Testis (tissue), 3 donors: ENCODE measurements around the gene MAGEB4. TPM values are rescaled to one million over a fixed set of nuclear protein-coding genes. Genes with fewer than 3 reads are reported as not detected.

Experiments used
- DNase-seq: peaks from one replicate; pipeline ENCODE4 v3.0.0-alpha.2; 2019
- H3K27ac ChIP-seq, 2 donors: fragments of 200-600 bp; sonication (generic); one replicate each; pipeline ENCODE4 v1.5.1; 2019
- H3K27me3 ChIP-seq: fragments of 200-600 bp; sonication (generic); one replicate; pipeline ENCODE4 v1.5.1; 2019
- H3K36me3 ChIP-seq: fragments of 200-600 bp; sonication (generic); one replicate; pipeline ENCODE4 v1.5.1; 2017; ENCODE audit warnings: low read depth; ENCODE audit errors: missing control alignments
- H3K4me1 ChIP-seq: fragments of 200-600 bp; sonication (generic); one replicate; pipeline ENCODE4 v1.5.1; 2019
- H3K4me3 ChIP-seq, 2 donors: fragments of 200-600 bp; sonication (generic); one replicate each; pipeline ENCODE4 v1.5.1; 2017 to 2019
- H3K9me3 ChIP-seq: fragments of 200-600 bp; sonication (generic); one replicate; pipeline ENCODE4 v1.5.1; 2017
- POLR2A ChIP-seq: fragments of 450-650 bp; IDR thresholded peaks from one replicate; pipeline ENCODE4 v1.6.1; 2017; ENCODE audit warnings: antibody characterized with exemption, mild to moderate bottlenecking, moderate library complexity
- WGBS, 2 donors: methylation state at CpG; one replicate each; pipeline ENCODE4 v1.1.5; 2018; 5-methylcytosine and 5-hydroxymethylcytosine counted together
- intact Hi-C: fragments of 100-400 bp; cut with DNase I; formaldehyde crosslinking; loops from one replicate; pipeline ENCODE4 v1.15.1; 2023; ENCODE audit warnings: low total_unique reads
- polyA plus RNA-seq: library from polyadenylated mRNA; stranded (reverse); fragments of 350-450 nt; fragmentation: Illumina TruSeq; extraction: RNeasy Lipid Tissue Mini Kit (QIAGEN cat#74804); gene quantifications from one replicate; pipeline ENCODE4 v1.2.3, GENCODE V29; 2014; ENCODE audit warnings: low read depth, low replicate concordance; ENCODE audit not compliant: insufficient read depth
- total RNA-seq, 2 donors: library from RNA; depleted of rRNA; stranded (reverse); fragments of >200 nt; gene quantifications; one replicate each; pipeline ENCODE4 v1.2.3, GENCODE V29; 2016
- TF ChIP-seq, protein P1 (sequence below), 3 experiments: fragments of 450-650 bp in 2 of 3; fragments of 200-600 bp in 1 of 3; sonication (generic) in 1 of 3; IDR thresholded peaks; one replicate each; pipeline ENCODE4 v1.5.1; 2016 to 2019; ENCODE audit warnings: antibody characterized with exemption in 3 of 3, mild to moderate bottlenecking in 2 of 3, moderate library complexity in 1 of 3

The MAGEB4 gene
- total and polyA plus RNA-seq, 3 donors from 2014 or later, result 11.7 to 20.7 (median 13.0) TPM

DNA sequence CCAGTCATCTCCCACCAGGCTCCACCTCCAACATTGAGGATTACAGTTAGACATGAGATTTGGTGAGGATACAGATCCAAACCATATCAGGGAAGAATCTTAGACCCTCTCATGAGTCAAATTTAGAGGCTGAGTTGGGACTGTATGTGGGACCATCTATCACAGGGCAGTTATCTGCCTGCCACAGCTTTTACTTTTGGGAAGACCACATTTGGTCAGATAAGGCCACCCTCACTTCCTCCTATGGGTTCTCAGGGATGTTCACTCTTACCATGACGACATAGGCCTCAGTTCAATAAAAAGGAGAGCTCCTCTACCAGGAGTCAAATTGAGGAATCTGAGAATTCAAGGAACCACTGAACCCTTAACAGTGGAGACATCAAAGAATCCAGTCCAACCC lies 24.3 kb upstream of the MAGEB4 start:
- DNase-seq, result no peak
- no peak overlapping the region for H3K27ac ChIP-seq
- no peak overlapping the region for H3K4me3 ChIP-seq
- no peaks in the 10 kb centered on the region for H3K36me3 ChIP-seq
- TF ChIP-seq POLR2A, result no peak
- TF ChIP-seq, protein P1, sequence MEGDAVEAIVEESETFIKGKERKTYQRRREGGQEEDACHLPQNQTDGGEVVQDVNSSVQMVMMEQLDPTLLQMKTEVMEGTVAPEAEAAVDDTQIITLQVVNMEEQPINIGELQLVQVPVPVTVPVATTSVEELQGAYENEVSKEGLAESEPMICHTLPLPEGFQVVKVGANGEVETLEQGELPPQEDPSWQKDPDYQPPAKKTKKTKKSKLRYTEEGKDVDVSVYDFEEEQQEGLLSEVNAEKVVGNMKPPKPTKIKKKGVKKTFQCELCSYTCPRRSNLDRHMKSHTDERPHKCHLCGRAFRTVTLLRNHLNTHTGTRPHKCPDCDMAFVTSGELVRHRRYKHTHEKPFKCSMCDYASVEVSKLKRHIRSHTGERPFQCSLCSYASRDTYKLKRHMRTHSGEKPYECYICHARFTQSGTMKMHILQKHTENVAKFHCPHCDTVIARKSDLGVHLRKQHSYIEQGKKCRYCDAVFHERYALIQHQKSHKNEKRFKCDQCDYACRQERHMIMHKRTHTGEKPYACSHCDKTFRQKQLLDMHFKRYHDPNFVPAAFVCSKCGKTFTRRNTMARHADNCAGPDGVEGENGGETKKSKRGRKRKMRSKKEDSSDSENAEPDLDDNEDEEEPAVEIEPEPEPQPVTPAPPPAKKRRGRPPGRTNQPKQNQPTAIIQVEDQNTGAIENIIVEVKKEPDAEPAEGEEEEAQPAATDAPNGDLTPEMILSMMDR (IDR thresholded peaks at IDR 0.05), result no peak
- WGBS, 2 donors, result 60 to 73% methylated on average over 1 of the region's 1 CpG
- no peaks in the 10 kb centered on the region for H3K4me1 ChIP-seq
- no peaks in the 10 kb centered on the region for H3K27me3 ChIP-seq
- no peaks in the 10 kb centered on the region for H3K9me3 ChIP-seq
- intact Hi-C loops, result no loop called here

DNA sequence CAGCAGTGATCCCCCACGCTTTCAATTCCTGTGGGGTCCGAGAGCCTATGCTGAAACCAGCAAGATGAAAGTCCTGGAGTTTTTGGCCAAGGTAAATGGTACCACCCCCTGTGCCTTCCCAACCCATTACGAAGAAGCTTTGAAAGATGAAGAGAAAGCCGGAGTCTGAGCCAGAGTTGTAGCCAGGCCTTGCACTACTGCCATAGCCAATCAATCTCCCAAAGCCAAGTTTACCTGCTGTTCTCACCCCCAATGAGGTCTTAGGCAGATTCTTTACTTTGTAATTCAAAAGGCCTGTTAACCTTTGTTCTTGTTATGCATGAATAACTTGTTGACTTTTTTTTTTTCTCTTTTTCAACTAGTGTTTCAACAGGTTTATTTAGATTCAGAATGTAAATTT lies 22.4 kb upstream of the MAGEB4 start:
- TF ChIP-seq POLR2A, result no peak
- TF ChIP-seq, protein P1 (IDR thresholded peaks at IDR 0.05), result no peak
- H3K9me3 ChIP-seq, result no peaks in the 10 kb centered on the region
- DNase-seq, result no peak
- no peaks in the 10 kb centered on the region for H3K4me1 ChIP-seq
- 94 to 100% methylated on average over 4 of the region's 4 CpGs for WGBS, 2 donors
- no peak overlapping the region for H3K4me3 ChIP-seq
- intact Hi-C loops, result no loop called here
- H3K36me3 ChIP-seq, result no peaks in the 10 kb centered on the region
- no peaks in the 10 kb centered on the region for H3K27me3 ChIP-seq
- no peak overlapping the region for H3K27ac ChIP-seq

DNA sequence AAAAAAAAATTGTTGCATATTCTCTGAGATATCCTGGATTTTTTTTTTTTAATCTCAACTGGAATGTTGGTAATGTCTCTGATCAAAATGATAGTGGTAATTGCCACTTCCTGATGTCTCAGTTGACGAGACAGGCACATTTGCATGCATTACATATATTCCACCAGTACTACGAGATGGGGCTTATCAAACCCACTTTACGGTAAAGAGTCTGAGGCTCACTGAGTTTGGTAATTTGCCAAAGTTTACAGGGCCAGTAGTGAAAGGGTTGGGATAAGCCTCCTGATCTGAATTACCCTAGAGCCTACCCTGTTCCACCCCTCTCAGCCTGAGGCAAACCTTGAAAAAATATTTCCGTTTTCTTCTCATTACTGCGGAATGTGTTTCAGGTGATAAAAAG lies 21.1 kb upstream of the MAGEB4 start:
- intact Hi-C loops, result no loop called here

DNA sequence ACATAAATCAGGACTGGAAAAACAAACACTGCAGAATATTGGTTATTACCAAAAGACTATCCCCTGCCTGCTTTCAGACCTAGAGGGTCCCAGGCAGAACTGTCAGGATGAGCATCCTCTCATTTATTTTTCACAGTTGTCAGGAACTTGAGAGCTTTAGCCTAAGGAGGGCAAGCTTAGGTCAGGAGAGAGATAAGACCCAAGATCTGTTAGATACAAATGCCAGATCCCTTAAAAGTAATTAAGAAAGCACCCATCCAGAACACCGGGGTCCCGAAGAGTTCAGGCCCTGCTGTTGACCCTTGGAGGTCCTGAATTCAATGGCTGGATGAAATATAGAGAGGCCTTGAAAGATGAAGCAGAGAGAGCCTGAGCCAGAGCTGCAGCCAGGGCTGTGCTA lies 17.3 kb upstream of the MAGEB4 start:
- intact Hi-C loops, result no loop called here
- H3K36me3 ChIP-seq, result no peaks in the 10 kb centered on the region
- no peak for DNase-seq
- no peaks in the 10 kb centered on the region for H3K9me3 ChIP-seq
- no peak overlapping the region for H3K27ac ChIP-seq
- 65 to 75% methylated on average over 2 of the region's 2 CpGs for WGBS, 2 donors
- no peaks in the 10 kb centered on the region for H3K27me3 ChIP-seq
- H3K4me3 ChIP-seq, result no peak overlapping the region
- H3K4me1 ChIP-seq, result no peaks in the 10 kb centered on the region
- no peak for TF ChIP-seq POLR2A
- TF ChIP-seq, protein P1 (IDR thresholded peaks at IDR 0.05), result no peak

More for the DNA sequence above, 21.1 kb upstream of the MAGEB4 start:
- DNase-seq, result no peak
- TF ChIP-seq, protein P1 (IDR thresholded peaks at IDR 0.05), result no peak
- TF ChIP-seq POLR2A, result no peak
- WGBS, 2 donors, result 42 to 74% methylated on average over 5 of the region's 5 CpGs
- Histone ChIP-seq H3K4me3 (no peak overlapping the region), H3K4me1 (no peaks in the 10 kb centered on the region), H3K36me3 (no peaks in the 10 kb centered on the region), H3K27me3 (no peaks in the 10 kb centered on the region), H3K27ac (no peak overlapping the region), H3K9me3 (no peaks in the 10 kb centered on the region)

DNA sequence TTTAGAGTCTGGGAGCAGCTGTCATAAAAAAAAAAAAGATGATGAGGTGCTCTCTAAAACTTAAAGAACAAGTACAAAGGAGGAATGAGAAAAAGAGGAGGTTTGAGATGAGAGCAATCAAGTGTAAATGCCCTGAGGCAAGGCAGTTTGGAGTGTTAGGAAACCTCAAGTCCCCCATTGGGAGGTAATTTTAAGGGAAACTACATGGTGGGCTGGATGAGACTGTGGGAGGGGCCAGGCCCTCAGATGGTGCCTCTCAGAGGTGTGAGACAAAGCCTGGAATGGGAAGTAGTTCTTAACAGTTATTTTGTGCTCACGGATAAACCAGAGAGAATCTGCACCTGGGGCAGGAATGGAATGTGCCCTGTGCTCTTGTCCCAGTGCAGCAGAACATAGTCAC lies 13.3 kb upstream of the MAGEB4 start:
- WGBS, 2 donors, result 43 to 50% methylated on average over 1 of the region's 1 CpG
- intact Hi-C loops, result no loop called here
- H3K9me3 ChIP-seq, result no peaks in the 10 kb centered on the region
- H3K27ac ChIP-seq, result no peak overlapping the region
- H3K4me3 ChIP-seq, result no peak overlapping the region
- DNase-seq, result no peak
- no peaks in the 10 kb centered on the region for H3K36me3 ChIP-seq
- H3K4me1 ChIP-seq, result no peaks in the 10 kb centered on the region
- no peak for TF ChIP-seq POLR2A
- TF ChIP-seq, protein P1 (IDR thresholded peaks at IDR 0.05), result no peak
- no peaks in the 10 kb centered on the region for H3K27me3 ChIP-seq
